Measurements from ENCODE around the gene PXN.

The PXN gene

GRCh38 chr12:120162763-120163162 lies 102.8 kb downstream of the PXN start:
- H3K4me3 ChIP-seq (ENCODE audit: low read depth, low read length): no peak overlapping the region
- TF ChIP-seq, protein P1, sequence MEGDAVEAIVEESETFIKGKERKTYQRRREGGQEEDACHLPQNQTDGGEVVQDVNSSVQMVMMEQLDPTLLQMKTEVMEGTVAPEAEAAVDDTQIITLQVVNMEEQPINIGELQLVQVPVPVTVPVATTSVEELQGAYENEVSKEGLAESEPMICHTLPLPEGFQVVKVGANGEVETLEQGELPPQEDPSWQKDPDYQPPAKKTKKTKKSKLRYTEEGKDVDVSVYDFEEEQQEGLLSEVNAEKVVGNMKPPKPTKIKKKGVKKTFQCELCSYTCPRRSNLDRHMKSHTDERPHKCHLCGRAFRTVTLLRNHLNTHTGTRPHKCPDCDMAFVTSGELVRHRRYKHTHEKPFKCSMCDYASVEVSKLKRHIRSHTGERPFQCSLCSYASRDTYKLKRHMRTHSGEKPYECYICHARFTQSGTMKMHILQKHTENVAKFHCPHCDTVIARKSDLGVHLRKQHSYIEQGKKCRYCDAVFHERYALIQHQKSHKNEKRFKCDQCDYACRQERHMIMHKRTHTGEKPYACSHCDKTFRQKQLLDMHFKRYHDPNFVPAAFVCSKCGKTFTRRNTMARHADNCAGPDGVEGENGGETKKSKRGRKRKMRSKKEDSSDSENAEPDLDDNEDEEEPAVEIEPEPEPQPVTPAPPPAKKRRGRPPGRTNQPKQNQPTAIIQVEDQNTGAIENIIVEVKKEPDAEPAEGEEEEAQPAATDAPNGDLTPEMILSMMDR (IDR thresholded peaks at IDR 0.05; ENCODE audit: insufficient read depth, low read depth, low read length, missing control alignments): no peak
- DNase-seq (ENCODE audit: low read depth): no peak

GRCh38 chr12:120161852-120162251 lies 103.7 kb downstream of the PXN start:
- no peak for DNase-seq (ENCODE audit: low read depth)
- TF ChIP-seq, protein P1 (IDR thresholded peaks at IDR 0.05; ENCODE audit: insufficient read depth, low read depth, low read length, missing control alignments): no peak
- H3K4me3 ChIP-seq (ENCODE audit: low read depth, low read length): no peak overlapping the region

Measured in GM12865 (cell line).